SK-N-SH (cell line): ENCODE results near the gene AGTR1. TPM values are rescaled to one million over a fixed set of nuclear protein-coding genes. Genes with fewer than 3 reads are reported as not detected.

Source experiments
- CTCF ChIA-PET: fragments of 300-600, 350-600 bp; formaldehyde crosslinking; extraction: SDS; loops from one replicate; lab custom pipeline; 2021; lab: Yijun Ruan, JAX
- POLR2A ChIA-PET: fragments of 350-600 bp; sonication (Branson Sonifier 250); formaldehyde crosslinking; extraction: SDS; loops from one replicate; lab custom pipeline; 2020; ENCODE audit warnings: antibody characterized with exemption, inconsistent platforms; lab: Yijun Ruan, JAX
- DNase-seq: peaks from one replicate; pipeline ENCODE4 v3.0.0; 2012
- H2AFZ ChIP-seq: fragments of 200-600 bp; sonication (generic); 2 replicates; pipeline ENCODE4 v1.8.1; 2016; ENCODE audit warnings: antibody characterized with exemption, mild to moderate bottlenecking, low read depth
- H3F3A ChIP-seq: fragments of 200-600 bp; sonication (generic); replicated peaks from 2 replicates; pipeline ENCODE3; 2016; ENCODE audit warnings: antibody characterized with exemption, mild to moderate bottlenecking; ENCODE audit not compliant: insufficient read depth
- H3K27ac ChIP-seq, 2 experiments: fragments of 200-500 bp in 1 of 2; fragments of 200-600 bp in 1 of 2; sonication (Bioruptor generic) in 1 of 2; sonication (generic), shearing (Covaris generic) in 1 of 2; 2 replicates each; pipeline versions ENCODE4 v1.5.1 to v1.6.1; 2014 to 2016; ENCODE audit warnings: low read depth in 2 of 2, inconsistent platforms in 1 of 2, low read length in 1 of 2, mild to moderate bottlenecking in 1 of 2, mixed read lengths in 1 of 2
- H3K27me3 ChIP-seq: fragments of 200-600 bp; sonication (generic), shearing (Covaris generic); 2 replicates; pipeline ENCODE4 v1.6.1; 2016; ENCODE audit warnings: mixed run types; ENCODE audit not compliant: insufficient read depth
- H3K36me3 ChIP-seq, 2 experiments: fragments of 200-500 bp in 1 of 2; fragments of 200-600 bp in 1 of 2; sonication (Bioruptor generic) in 1 of 2; sonication (generic) in 1 of 2; replicated peaks in 1 of 2; 2 replicates each; pipeline versions ENCODE3 to v1.5.1; 2014 to 2016; ENCODE audit warnings: low read length in 1 of 2, mild to moderate bottlenecking in 1 of 2; ENCODE audit not compliant: insufficient read depth in 2 of 2, control insufficient read depth in 1 of 2
- H3K4me1 ChIP-seq, 2 experiments: fragments of 200-500 bp in 1 of 2; fragments of 200-600 bp in 1 of 2; sonication (Bioruptor generic) in 1 of 2; sonication (generic), shearing (Covaris generic) in 1 of 2; 2 replicates each; pipeline versions ENCODE4 v1.5.1 to v1.6.1; 2014 to 2016; ENCODE audit warnings: low read depth in 1 of 2, low read length in 1 of 2, mixed run types in 1 of 2; ENCODE audit not compliant: insufficient read depth in 2 of 2, control insufficient read depth in 1 of 2
- H3K4me2 ChIP-seq: fragments of 200-600 bp; sonication (generic), shearing (Covaris generic); 2 replicates; pipeline ENCODE4 v1.6.1; 2017; ENCODE audit warnings: mixed run types
- H3K4me3 ChIP-seq, 2 experiments: fragments of 200-500 bp in 1 of 2; fragments of 200-600 bp in 1 of 2; sonication (Bioruptor generic) in 1 of 2; sonication (generic), shearing (Covaris generic) in 1 of 2; 2 replicates each; pipeline versions ENCODE4 v1.5.1 to v1.8.1; 2014 to 2016; ENCODE audit warnings: low read depth in 2 of 2, inconsistent platforms in 1 of 2, low read length in 1 of 2, mild to moderate bottlenecking in 1 of 2, mixed read lengths in 1 of 2, moderate library complexity in 1 of 2
- H3K79me2 ChIP-seq: fragments of 200-600 bp; sonication (generic); 2 replicates; pipeline ENCODE4 v1.8.1; 2017; ENCODE audit warnings: mild to moderate bottlenecking; ENCODE audit not compliant: insufficient read depth
- H3K9ac ChIP-seq: fragments of 200-600 bp; sonication (generic); 2 replicates; pipeline ENCODE4 v1.6.1; 2017; ENCODE audit warnings: mixed run types
- H3K9me2 ChIP-seq: fragments of 200-600 bp; sonication (generic); 2 replicates; pipeline ENCODE4 v1.6.1; 2017; ENCODE audit warnings: mixed run types
- H3K9me3 ChIP-seq: fragments of 200-600 bp; sonication (generic); 2 replicates; pipeline ENCODE4 v1.6.1; 2017; ENCODE audit warnings: mixed run types, mild to moderate bottlenecking, moderate library complexity
- H4K20me1 ChIP-seq: fragments of 200-600 bp; sonication (generic); 2 replicates; pipeline ENCODE4 v1.6.1; 2017; ENCODE audit warnings: mild to moderate bottlenecking, mixed run types; ENCODE audit not compliant: insufficient read depth
- ELF1 ChIP-seq: IDR thresholded peaks from 2 replicates; pipeline ENCODE4 v1.4.0; 2012
- EP300 ChIP-seq, 2 experiments: IDR thresholded peaks; 2 replicates each; pipeline versions ENCODE4 v1.4.0 to v1.6.1; 2012; ENCODE audit warnings: borderline replicate concordance in 1 of 2, low read depth in 1 of 2, low read length in 1 of 2
- EZH2phosphoT487 ChIP-seq: fragments of 200-600 bp; sonication (generic); IDR thresholded peaks from 2 replicates; pipeline ENCODE4 v1.6.1; 2017; ENCODE audit warnings: low read depth, mixed run types, mild to moderate bottlenecking, antibody characterized with exemption, moderate library complexity, borderline replicate concordance
- FOSL2 ChIP-seq: IDR thresholded peaks from 2 replicates; pipeline ENCODE4 v1.4.0; 2012; ENCODE audit warnings: low read depth, mild to moderate bottlenecking, moderate library complexity, borderline replicate concordance
- GATA2 ChIP-seq: sonication (generic); formaldehyde crosslinking; IDR thresholded peaks from 2 replicates; pipeline ENCODE4 v1.5.0; 2020; ENCODE audit warnings: mild to moderate bottlenecking, missing genetic modification reagents
- NFIC ChIP-seq: IDR thresholded peaks from 2 replicates; pipeline ENCODE4 v1.4.0; 2012; ENCODE audit warnings: borderline replicate concordance
- PBX3 ChIP-seq: IDR thresholded peaks from 2 replicates; pipeline ENCODE4; 2012
- POLR2AphosphoS5 ChIP-seq: IDR thresholded peaks from 2 replicates; pipeline ENCODE4 v1.6.1; 2012; ENCODE audit warnings: low read depth, low read length
- RAD21 ChIP-seq: IDR thresholded peaks from 2 replicates; pipeline ENCODE4 v1.6.1; 2012; ENCODE audit warnings: mild to moderate bottlenecking, low read length
- RXRA ChIP-seq: IDR thresholded peaks from 2 replicates; pipeline ENCODE4 v1.4.0; 2012; ENCODE audit warnings: low read depth, mild to moderate bottlenecking, borderline replicate concordance
- SIN3A ChIP-seq: IDR thresholded peaks from 2 replicates; pipeline ENCODE4 v1.6.1; 2012; ENCODE audit warnings: low read depth, mild to moderate bottlenecking, low read length, moderate library complexity, borderline replicate concordance
- TAF1 ChIP-seq: IDR thresholded peaks from 2 replicates; pipeline ENCODE4 v1.6.1; 2012; ENCODE audit warnings: low read depth, mild to moderate bottlenecking, low read length, moderate library complexity, borderline replicate concordance
- TCF12 ChIP-seq: IDR thresholded peaks from 2 replicates; pipeline ENCODE4 v1.4.0; 2012
- TEAD4 ChIP-seq: IDR thresholded peaks from 2 replicates; pipeline ENCODE4 v1.4.0; 2012; ENCODE audit warnings: mild to moderate bottlenecking, borderline replicate concordance; ENCODE audit not compliant: insufficient read depth
- WGBS: methylation state at CpG from one replicate; pipeline ENCODE4 v1.1.6; 2017; ENCODE audit warnings: low lambda C conversion rate; 5-methylcytosine and 5-hydroxymethylcytosine counted together
- polyA plus RNA-seq, 3 experiments: library from polyadenylated mRNA; depleted of rRNA; stranded (reverse); fragments of >200 nt; gene quantifications; 2 replicates each; pipeline ENCODE4 v1.2.3, GENCODE V29; 2012
- TF ChIP-seq, protein P1 (sequence below): fragments of 200-600 bp; sonication (generic); IDR thresholded peaks from 2 replicates; pipeline ENCODE4 v1.6.1; 2017; ENCODE audit warnings: antibody characterized with exemption, mild to moderate bottlenecking, moderate library complexity
- TF ChIP-seq, protein P2 (sequence below): IDR thresholded peaks from 2 replicates; pipeline ENCODE4 v1.6.1; 2012; ENCODE audit warnings: mild to moderate bottlenecking, low read depth, low read length, moderate library complexity
- TF ChIP-seq, protein P3 (sequence below): fragments of 150-350 bp; IDR thresholded peaks from 2 replicates; pipeline ENCODE4 v1.6.1; 2016; ENCODE audit warnings: mild to moderate bottlenecking, low read depth, low read length
- TF ChIP-seq, protein P4 (sequence below): fragments of 150-350 bp; IDR thresholded peaks from 2 replicates; pipeline ENCODE4 v1.6.1; 2017; ENCODE audit warnings: antibody characterized with exemption, low read length, low read depth, borderline replicate concordance

Gene AGTR1
- polyA plus RNA-seq, 1 of the 3 experiments (the other 2 are of a cell fraction): 0.15 TPM

- TF ChIP-seq, protein P1, sequence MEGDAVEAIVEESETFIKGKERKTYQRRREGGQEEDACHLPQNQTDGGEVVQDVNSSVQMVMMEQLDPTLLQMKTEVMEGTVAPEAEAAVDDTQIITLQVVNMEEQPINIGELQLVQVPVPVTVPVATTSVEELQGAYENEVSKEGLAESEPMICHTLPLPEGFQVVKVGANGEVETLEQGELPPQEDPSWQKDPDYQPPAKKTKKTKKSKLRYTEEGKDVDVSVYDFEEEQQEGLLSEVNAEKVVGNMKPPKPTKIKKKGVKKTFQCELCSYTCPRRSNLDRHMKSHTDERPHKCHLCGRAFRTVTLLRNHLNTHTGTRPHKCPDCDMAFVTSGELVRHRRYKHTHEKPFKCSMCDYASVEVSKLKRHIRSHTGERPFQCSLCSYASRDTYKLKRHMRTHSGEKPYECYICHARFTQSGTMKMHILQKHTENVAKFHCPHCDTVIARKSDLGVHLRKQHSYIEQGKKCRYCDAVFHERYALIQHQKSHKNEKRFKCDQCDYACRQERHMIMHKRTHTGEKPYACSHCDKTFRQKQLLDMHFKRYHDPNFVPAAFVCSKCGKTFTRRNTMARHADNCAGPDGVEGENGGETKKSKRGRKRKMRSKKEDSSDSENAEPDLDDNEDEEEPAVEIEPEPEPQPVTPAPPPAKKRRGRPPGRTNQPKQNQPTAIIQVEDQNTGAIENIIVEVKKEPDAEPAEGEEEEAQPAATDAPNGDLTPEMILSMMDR: no peak
- TF ChIP-seq SIN3A (no peak), PBX3 (no peak), ELF1 (no peak)
Measured at GRCh38 chr3:148750296-148750695, 52.6 kb downstream of the AGTR1 start (continued).

DNA sequence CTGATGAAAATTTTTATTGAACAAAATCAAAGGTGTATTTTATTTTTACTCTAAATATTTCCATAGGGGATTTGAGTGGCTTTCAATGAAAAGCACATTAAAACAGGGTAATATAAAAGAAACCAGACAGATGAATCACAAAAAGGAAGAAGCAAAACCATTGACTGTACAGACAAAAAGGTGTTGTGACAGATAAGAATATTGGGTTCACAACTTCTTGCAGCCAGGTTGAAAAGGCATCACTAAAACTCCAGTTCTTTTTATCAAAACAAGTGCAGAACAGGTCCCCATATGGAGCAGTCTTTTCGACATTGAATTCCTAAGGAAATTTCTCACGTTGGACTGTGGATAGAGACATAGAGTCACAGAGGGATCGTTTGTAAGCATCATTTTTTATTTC is 53.8 kb downstream of the AGTR1 start:
- Histone ChIP-seq H3K4me3 (no peak overlapping the region), H3K9me3 (no peaks in the 10 kb centered on the region), H4K20me1 (no peaks in the 10 kb centered on the region), H3K4me2 (no peak overlapping the region), H3K4me1 (peaks cover 0 to 2% of the 10 kb centered on the region in 2 experiments; a peak in 1 of 4 replicates), H3K27ac (no peak overlapping the region), H3K9me2 (no peaks in the 10 kb centered on the region), H3K9ac (no peak overlapping the region), H3K36me3 (no peaks in the 10 kb centered on the region), H3F3A (no peaks in the 10 kb centered on the region), H2AFZ (no peak overlapping the region), H3K79me2 (no peaks in the 10 kb centered on the region), H3K27me3 (no peaks in the 10 kb centered on the region)
- DNase-seq: no peak
- CTCF ChIA-PET: interaction anchor here (1.0 kb wide), 1 partner anchor 192 kb away, joined by 3 read pairs; no protein-coding TSS in a partner anchor
- POLR2A ChIA-PET: no interaction called here
- 47% methylated on average over 3 of the region's 3 CpGs for WGBS
- no peak for TF ChIP-seq PBX3
- TF ChIP-seq, protein P2, sequence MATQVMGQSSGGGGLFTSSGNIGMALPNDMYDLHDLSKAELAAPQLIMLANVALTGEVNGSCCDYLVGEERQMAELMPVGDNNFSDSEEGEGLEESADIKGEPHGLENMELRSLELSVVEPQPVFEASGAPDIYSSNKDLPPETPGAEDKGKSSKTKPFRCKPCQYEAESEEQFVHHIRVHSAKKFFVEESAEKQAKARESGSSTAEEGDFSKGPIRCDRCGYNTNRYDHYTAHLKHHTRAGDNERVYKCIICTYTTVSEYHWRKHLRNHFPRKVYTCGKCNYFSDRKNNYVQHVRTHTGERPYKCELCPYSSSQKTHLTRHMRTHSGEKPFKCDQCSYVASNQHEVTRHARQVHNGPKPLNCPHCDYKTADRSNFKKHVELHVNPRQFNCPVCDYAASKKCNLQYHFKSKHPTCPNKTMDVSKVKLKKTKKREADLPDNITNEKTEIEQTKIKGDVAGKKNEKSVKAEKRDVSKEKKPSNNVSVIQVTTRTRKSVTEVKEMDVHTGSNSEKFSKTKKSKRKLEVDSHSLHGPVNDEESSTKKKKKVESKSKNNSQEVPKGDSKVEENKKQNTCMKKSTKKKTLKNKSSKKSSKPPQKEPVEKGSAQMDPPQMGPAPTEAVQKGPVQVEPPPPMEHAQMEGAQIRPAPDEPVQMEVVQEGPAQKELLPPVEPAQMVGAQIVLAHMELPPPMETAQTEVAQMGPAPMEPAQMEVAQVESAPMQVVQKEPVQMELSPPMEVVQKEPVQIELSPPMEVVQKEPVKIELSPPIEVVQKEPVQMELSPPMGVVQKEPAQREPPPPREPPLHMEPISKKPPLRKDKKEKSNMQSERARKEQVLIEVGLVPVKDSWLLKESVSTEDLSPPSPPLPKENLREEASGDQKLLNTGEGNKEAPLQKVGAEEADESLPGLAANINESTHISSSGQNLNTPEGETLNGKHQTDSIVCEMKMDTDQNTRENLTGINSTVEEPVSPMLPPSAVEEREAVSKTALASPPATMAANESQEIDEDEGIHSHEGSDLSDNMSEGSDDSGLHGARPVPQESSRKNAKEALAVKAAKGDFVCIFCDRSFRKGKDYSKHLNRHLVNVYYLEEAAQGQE: no peak
- TF ChIP-seq EZH2phosphoT487: no peak
- no peak for TF ChIP-seq TAF1
- no peak for TF ChIP-seq FOSL2
- no peak for TF ChIP-seq EP300 (IDR thresholded peaks at IDR 0.05; ENCODE audit: borderline replicate concordance in 1 of 2, low read depth in 1 of 2, low read length in 1 of 2)
- TF ChIP-seq, protein P3, sequence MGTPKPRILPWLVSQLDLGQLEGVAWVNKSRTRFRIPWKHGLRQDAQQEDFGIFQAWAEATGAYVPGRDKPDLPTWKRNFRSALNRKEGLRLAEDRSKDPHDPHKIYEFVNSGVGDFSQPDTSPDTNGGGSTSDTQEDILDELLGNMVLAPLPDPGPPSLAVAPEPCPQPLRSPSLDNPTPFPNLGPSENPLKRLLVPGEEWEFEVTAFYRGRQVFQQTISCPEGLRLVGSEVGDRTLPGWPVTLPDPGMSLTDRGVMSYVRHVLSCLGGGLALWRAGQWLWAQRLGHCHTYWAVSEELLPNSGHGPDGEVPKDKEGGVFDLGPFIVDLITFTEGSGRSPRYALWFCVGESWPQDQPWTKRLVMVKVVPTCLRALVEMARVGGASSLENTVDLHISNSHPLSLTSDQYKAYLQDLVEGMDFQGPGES: no peak
- no peak for TF ChIP-seq TCF12
- no peak for TF ChIP-seq TEAD4
- TF ChIP-seq RXRA: no peak
- no peak for TF ChIP-seq RAD21
- TF ChIP-seq NFIC: no peak
- TF ChIP-seq GATA2 (CRISPR knock-in tag): no peak
- TF ChIP-seq, protein P4, sequence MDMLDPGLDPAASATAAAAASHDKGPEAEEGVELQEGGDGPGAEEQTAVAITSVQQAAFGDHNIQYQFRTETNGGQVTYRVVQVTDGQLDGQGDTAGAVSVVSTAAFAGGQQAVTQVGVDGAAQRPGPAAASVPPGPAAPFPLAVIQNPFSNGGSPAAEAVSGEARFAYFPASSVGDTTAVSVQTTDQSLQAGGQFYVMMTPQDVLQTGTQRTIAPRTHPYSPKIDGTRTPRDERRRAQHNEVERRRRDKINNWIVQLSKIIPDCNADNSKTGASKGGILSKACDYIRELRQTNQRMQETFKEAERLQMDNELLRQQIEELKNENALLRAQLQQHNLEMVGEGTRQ: no peak
- TF ChIP-seq POLR2AphosphoS5: no peak
